Bronchial epithelial cell (primary cell): ENCODE data around the gene KRT6B. TPM values are rescaled to one million over a fixed set of nuclear protein-coding genes. Genes with fewer than 3 reads are reported as not detected.

Experiments
- DNase-seq: peaks from one replicate; pipeline ENCODE4 v3.0.0-alpha.2; 2010; ENCODE audit warnings: low read depth
- FAIRE-seq: peaks from 2 replicates; lab custom pipeline; 2011; peaks lifted over from hg19 to GRCh38; lab: Jason Lieb, UNC
- H3K27me3 ChIP-seq: 2 replicates; pipeline ENCODE4 v1.5.1; 2011; ENCODE audit warnings: low read length; ENCODE audit not compliant: control insufficient read depth, insufficient read depth
- H3K36me3 ChIP-seq: 2 replicates; pipeline ENCODE4 v1.5.1; 2011; ENCODE audit warnings: low read length; ENCODE audit not compliant: control insufficient read depth, insufficient read depth
- H3K4me3 ChIP-seq: 2 replicates; pipeline ENCODE4 v1.5.1; 2011; ENCODE audit warnings: mild to moderate bottlenecking, low read depth, low read length, control low read depth
- total RNA-seq: library from RNA; depleted of rRNA; stranded (reverse); fragments of >200 nt; gene quantifications from 2 replicates; pipeline ENCODE4 v1.2.1, GENCODE V29; 2014
- TF ChIP-seq, protein P1 (sequence below): IDR thresholded peaks from 2 replicates; pipeline ENCODE4 v1.5.1; 2011; ENCODE audit warnings: mild to moderate bottlenecking, moderate library complexity, low read length, control low read depth, inconsistent platforms; ENCODE audit not compliant: insufficient read depth, severe bottlenecking

KRT6B gene
- total RNA-seq, 1 donor from 2014 or later = 287 TPM

DNA sequence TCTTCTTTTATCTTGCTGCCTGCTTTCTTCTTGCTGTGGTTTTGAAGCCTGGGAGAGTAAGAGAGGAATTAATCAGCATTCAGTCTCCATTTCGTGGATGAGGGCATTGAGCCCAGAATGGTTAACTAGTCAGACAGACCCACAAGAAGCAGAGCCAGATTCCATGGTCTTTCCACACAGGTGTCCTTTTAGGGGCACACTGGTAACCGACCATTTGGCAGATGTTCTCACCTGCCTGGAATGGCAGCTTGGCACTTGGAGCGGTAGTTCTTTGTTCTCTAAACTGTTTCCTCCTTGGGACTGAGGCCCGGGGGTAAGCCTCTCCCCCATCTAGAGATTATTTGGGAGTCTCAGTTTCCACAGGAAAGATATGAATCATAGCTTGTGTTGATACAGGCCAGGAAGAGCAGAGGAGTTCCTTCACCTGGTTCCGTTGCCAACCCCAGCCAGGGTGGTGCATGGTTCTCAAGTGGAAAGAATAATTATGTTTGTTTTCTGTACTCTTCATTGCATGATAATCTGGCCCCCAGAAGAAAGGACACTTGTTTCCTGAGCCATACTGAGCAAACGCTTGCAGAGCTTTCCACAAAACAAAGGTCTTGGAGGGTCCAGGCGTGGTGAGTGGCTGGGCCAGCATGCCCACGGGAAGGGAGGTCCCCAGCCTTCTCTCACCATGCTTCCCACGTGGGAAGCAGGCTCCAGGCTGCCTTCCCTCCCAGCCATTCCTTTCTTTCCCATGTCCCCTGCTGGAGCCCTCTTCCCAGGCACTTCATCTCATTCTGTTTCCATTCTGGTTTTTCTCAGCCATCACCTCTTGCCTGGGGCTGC, 15.7 kb downstream of the KRT6B start:
- FAIRE-seq = peak; percentile 97
- TF ChIP-seq, protein P1, sequence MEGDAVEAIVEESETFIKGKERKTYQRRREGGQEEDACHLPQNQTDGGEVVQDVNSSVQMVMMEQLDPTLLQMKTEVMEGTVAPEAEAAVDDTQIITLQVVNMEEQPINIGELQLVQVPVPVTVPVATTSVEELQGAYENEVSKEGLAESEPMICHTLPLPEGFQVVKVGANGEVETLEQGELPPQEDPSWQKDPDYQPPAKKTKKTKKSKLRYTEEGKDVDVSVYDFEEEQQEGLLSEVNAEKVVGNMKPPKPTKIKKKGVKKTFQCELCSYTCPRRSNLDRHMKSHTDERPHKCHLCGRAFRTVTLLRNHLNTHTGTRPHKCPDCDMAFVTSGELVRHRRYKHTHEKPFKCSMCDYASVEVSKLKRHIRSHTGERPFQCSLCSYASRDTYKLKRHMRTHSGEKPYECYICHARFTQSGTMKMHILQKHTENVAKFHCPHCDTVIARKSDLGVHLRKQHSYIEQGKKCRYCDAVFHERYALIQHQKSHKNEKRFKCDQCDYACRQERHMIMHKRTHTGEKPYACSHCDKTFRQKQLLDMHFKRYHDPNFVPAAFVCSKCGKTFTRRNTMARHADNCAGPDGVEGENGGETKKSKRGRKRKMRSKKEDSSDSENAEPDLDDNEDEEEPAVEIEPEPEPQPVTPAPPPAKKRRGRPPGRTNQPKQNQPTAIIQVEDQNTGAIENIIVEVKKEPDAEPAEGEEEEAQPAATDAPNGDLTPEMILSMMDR = no peak
- DNase-seq = peak; percentile 96
- H3K4me3 ChIP-seq = no peak overlapping the region
- H3K36me3 ChIP-seq = no peaks in the 10 kb centered on the region
- H3K27me3 ChIP-seq = no peaks in the 10 kb centered on the region

DNA sequence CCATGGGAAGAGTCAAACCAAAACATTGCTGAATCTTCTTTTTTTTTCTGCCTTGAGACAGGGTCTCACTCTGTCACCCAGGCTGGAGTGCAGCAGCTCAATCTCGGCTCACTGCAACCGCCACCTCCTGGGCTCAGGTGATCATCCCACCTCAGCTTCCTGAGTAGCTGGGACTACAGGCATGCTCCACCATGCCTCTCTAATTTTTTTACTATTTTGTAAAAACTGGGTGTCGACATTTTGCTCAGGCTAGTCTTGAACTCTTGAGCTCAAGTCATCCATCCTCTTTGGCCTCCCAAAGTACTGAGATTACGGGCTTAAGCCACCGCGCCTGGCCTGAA, 16.3 kb downstream of the KRT6B start:
- FAIRE-seq (no peak), DNase-seq (no peak)
- TF ChIP-seq, protein P1 = no peak
- H3K27me3 ChIP-seq = no peaks in the 10 kb centered on the region
- no peaks in the 10 kb centered on the region for H3K36me3 ChIP-seq
- H3K4me3 ChIP-seq = no peak overlapping the region

DNA sequence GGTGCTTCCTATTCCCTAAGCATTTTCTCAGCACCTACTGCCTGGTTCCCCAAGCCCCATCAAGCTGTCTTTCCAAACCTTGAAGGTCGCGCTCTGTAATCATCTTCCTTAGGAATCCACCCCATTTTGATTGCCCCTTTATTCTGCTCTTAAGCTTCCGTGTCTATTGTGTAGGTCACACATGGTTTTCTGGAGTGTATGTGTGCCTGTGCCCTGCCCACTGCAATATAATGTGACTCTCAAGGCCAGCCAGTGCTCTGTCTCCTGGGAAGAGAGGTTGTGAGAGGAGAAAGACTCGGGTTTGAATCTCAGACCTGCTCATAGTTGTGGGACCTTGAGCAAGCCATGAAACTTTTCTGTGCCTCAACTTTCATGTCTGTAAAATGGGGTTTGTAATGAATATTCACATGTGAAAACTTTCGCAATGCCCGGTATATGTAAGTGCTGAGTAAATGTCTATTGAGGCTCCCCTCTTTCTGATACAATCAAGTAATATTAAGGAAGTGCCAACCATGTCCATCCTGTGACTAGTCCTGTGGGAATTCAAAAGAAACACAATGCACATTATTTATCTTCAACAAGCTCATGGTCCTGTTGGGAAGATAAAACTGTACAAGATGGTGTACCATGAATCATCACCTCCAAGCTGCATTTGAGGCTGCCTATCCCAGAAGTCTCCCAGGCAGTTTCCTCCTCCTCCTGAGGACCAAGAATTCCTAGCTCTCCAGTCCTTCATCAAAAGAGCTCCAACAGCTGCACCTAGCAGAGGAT, 17.0 kb downstream of the KRT6B start:
- Histone ChIP-seq H3K36me3 (no peaks in the 10 kb centered on the region), H3K27me3 (no peaks in the 10 kb centered on the region), H3K4me3 (no peak overlapping the region)
- peak; percentile 89 for DNase-seq
- TF ChIP-seq, protein P1 = no peak
- FAIRE-seq = peak; percentile 13

DNA sequence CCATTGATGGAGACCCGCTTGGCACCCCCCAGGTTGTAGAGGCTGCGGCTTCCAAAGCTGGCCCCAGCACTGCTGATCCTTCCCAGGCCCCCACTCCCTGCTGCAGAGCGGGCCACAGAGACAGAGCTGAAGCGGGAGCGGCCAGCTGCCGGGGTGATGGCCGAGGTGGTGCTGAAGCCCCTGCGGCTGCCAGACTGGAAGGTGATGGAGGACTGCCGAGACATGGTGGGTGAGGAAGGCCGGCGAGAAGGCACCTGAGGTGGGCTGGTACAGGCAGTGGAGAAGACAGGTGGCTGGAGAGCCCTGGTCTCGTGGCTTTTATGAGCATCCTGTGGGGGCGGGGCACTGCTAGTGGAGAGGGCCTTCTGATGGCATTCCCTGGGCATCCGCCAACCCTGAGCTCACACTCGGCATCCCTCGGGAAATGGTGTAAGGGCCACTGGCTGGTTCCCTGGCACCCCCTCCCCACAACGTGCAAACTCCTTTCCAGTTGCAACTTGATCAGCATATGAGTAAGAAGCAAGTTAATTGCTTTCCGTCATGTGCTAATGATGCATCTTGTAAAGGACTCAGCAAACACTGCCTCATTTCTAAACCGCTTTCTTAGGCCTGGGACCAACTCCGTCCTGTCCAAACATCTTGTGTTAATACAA, 17.7 kb downstream of the KRT6B start, which contains the start of gene KRT75:
Gene KRT75, minus strand, starts transcription at position 291 of the 653 bp plus-strand sequence. Its CDS starts 67 bp downstream, at position 224.
- TF ChIP-seq, protein P1 = no peak
- no peaks in the 10 kb centered on the region for H3K27me3 ChIP-seq
- H3K36me3 ChIP-seq = no peaks in the 10 kb centered on the region
- FAIRE-seq (peak; percentile 98), DNase-seq (peak; percentile 96)
- no peak within 1 kb of the TSS for H3K4me3 ChIP-seq

DNA sequence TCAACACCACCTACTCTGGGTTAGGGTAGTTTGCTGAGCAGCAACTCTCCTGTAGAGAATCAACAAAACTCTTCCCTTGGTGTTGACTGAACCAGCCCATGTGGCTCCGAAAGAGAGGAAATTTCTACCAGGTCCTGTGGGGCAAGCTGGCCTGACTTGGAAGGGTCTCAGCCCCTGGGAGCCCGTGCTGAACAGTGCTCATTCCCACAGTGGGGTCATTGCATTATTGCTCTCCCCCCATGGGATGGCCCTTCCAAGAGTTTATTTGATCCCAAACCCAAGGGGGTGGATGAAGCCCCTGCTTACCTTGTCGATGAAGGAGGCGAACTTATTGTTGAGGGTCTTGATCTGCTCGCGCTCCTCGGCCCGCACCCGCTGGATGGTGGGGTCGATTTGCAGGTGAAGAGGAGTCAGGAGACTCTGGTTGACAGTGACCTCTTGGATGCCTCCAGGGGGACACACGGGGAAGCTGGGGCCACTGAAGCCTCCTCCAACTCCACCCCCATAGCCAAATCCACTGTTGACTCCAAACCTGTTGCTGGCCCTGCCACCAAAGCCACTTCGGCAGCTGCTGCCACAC, 18.4 kb downstream of the KRT6B start:
- no peak for FAIRE-seq
- Histone ChIP-seq H3K27me3 (no peaks in the 10 kb centered on the region), H3K36me3 (no peaks in the 10 kb centered on the region), H3K4me3 (no peak overlapping the region)
- TF ChIP-seq, protein P1 = no peak
- DNase-seq = no peak
